Coronary artery (tissue), 2 donors: ENCODE measurements around the gene ZAP70.

Experiments used
- DNase-seq: peaks from one replicate; pipeline ENCODE4 v3.0.0-alpha.2; 2017; ENCODE audit warnings: low spot score
- H3K27ac ChIP-seq, 2 donors: fragments of 200-600 bp; sonication (generic); one replicate each; pipeline ENCODE4 v1.5.1; 2016 to 2019
- H3K4me3 ChIP-seq: fragments of 200-600 bp; sonication (generic); 2 replicates; pipeline ENCODE4 v1.5.1; 2016; ENCODE audit warnings: mild to moderate bottlenecking, moderate library complexity
- CTCF ChIP-seq: fragments of 200-600 bp; sonication (generic); IDR thresholded peaks from one replicate; pipeline ENCODE4 v1.5.1; 2019; ENCODE audit warnings: antibody characterized with exemption

ZAP70 gene

GRCh38 chr2:97735161-97735561 is 21.8 kb downstream of the ZAP70 start:
- no peak for DNase-seq
- TF ChIP-seq CTCF, result no peak
- no peak overlapping the region for H3K27ac ChIP-seq
- H3K4me3 ChIP-seq, result no peak overlapping the region

- no peak overlapping the region for H3K4me3 ChIP-seq
- TF ChIP-seq CTCF, result no peak
- no peak for DNase-seq
- no peak overlapping the region for H3K27ac ChIP-seq
These were observed 22.8 kb downstream of the ZAP70 start for GRCh38 chr2:97736185-97736584.

- H3K4me3 ChIP-seq, result no peak overlapping the region
- no peak for DNase-seq
- H3K27ac ChIP-seq, result no peak overlapping the region
- no peak for TF ChIP-seq CTCF
These were observed 23.4 kb downstream of the ZAP70 start for GRCh38 chr2:97736608-97737330.

GRCh38 chr2:97737421-97738178 is 24.2 kb downstream of the ZAP70 start:
- Histone ChIP-seq H3K27ac (no peak overlapping the region), H3K4me3 (no peak overlapping the region)
- no peak for TF ChIP-seq CTCF
- DNase-seq, result no peak

GRCh38 chr2:97738179-97739019 is 25.0 kb downstream of the ZAP70 start:
- Histone ChIP-seq H3K27ac (no peak overlapping the region), H3K4me3 (no peak overlapping the region)
- DNase-seq, result no peak
- no peak for TF ChIP-seq CTCF

GRCh38 chr2:97739020-97739892 is 25.9 kb downstream of the ZAP70 start:
- no peak overlapping the region for H3K27ac ChIP-seq
- no peak overlapping the region for H3K4me3 ChIP-seq
- no peak for DNase-seq
- no peak for TF ChIP-seq CTCF
